ENCODE data around the gene ZNF319.

- TF ChIP-seq ATF2 (IDR thresholded peaks at IDR 0.05; ENCODE audit: low read length) (no peak), CTCF (IDR thresholded peaks at IDR 0.05; ENCODE audit: control extremely low read depth in 1 of 3, insufficient read depth in 1 of 3, low read depth in 1 of 3, low read length in 3 of 3) (peak; percentile 64 to 67 (median 64)), ATF3 (IDR thresholded peaks at IDR 0.05; ENCODE audit: insufficient read depth, low read depth, low read length) (no peak), MAFK (IDR thresholded peaks at IDR 0.05; ENCODE audit: low read depth, low read length) (no peak), TAF1 (IDR thresholded peaks at IDR 0.05; ENCODE audit: low read depth, low read length) (no peak), RBBP5 (IDR thresholded peaks at IDR 0.05; ENCODE audit: borderline replicate concordance, low read depth, low read length) (no peak), TCF12 (IDR thresholded peaks at IDR 0.05; ENCODE audit: low read depth, low read length) (no peak), EP300 (IDR thresholded peaks at IDR 0.05; ENCODE audit: borderline replicate concordance in 1 of 2, low read depth in 2 of 2, low read length in 2 of 2) (no peak)
These were observed 5.7 kb downstream of the ZNF319 start for GRCh38 chr16:57994778-57995177.
